Gastroesophageal sphincter (tissue), 3 donors: ENCODE results near the gene CCT6B.

Experiments used
- CTCF ChIP-seq, 4 experiments: fragments of 200-600 bp in 2 of 4; fragments of 450-650 bp in 2 of 4; sonication (generic) in 1 of 4; IDR thresholded peaks; one replicate each; pipeline ENCODE4 v1.5.1; 2017 to 2019; ENCODE audit warnings: antibody characterized with exemption in 4 of 4, mild to moderate bottlenecking in 2 of 4, moderate library complexity in 2 of 4
- EP300 ChIP-seq: sonication (generic); formaldehyde crosslinking; IDR thresholded peaks from one replicate; pipeline ENCODE4 v1.6.1; 2017; ENCODE audit warnings: antibody characterized with exemption, mild to moderate bottlenecking
- POLR2A ChIP-seq, 2 donors: fragments of 450-650 bp; IDR thresholded peaks; one replicate each; pipeline ENCODE4 v1.6.1; 2017; ENCODE audit warnings: antibody characterized with exemption in 2 of 2, mild to moderate bottlenecking in 2 of 2, moderate library complexity in 1 of 2
- POLR2AphosphoS5 ChIP-seq: sonication (generic); formaldehyde crosslinking; IDR thresholded peaks from one replicate; pipeline ENCODE4 v1.6.1; 2017; ENCODE audit warnings: antibody characterized with exemption

- TF ChIP-seq CTCF (IDR thresholded peaks at IDR 0.05) (no peak), POLR2A (IDR thresholded peaks at IDR 0.05) (no peak), POLR2AphosphoS5 (no peak), EP300 (no peak)
Observed at GRCh38 chr17:34895383-34895782, 65.9 kb downstream of the CCT6B start.
